HG02610 (cell line): ENCODE results near the gene ZW10.
"Not testable (repeated sequence)": the region's sequence is repeated elsewhere in the genome, so short reads cannot be mapped to it uniquely, and the experiment has no call there.

Experiments
- ATAC-seq: cut with Tn5 transposase; IDR thresholded peaks from one replicate; pipeline ENCODE4 v1.9.1; 2021; ENCODE audit warnings: mild to moderate bottlenecking, moderate library complexity; ENCODE audit not compliant: unreplicated experiment

The ZW10 gene, protein sequence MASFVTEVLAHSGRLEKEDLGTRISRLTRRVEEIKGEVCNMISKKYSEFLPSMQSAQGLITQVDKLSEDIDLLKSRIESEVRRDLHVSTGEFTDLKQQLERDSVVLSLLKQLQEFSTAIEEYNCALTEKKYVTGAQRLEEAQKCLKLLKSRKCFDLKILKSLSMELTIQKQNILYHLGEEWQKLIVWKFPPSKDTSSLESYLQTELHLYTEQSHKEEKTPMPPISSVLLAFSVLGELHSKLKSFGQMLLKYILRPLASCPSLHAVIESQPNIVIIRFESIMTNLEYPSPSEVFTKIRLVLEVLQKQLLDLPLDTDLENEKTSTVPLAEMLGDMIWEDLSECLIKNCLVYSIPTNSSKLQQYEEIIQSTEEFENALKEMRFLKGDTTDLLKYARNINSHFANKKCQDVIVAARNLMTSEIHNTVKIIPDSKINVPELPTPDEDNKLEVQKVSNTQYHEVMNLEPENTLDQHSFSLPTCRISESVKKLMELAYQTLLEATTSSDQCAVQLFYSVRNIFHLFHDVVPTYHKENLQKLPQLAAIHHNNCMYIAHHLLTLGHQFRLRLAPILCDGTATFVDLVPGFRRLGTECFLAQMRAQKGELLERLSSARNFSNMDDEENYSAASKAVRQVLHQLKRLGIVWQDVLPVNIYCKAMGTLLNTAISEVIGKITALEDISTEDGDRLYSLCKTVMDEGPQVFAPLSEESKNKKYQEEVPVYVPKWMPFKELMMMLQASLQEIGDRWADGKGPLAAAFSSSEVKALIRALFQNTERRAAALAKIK

DNA sequence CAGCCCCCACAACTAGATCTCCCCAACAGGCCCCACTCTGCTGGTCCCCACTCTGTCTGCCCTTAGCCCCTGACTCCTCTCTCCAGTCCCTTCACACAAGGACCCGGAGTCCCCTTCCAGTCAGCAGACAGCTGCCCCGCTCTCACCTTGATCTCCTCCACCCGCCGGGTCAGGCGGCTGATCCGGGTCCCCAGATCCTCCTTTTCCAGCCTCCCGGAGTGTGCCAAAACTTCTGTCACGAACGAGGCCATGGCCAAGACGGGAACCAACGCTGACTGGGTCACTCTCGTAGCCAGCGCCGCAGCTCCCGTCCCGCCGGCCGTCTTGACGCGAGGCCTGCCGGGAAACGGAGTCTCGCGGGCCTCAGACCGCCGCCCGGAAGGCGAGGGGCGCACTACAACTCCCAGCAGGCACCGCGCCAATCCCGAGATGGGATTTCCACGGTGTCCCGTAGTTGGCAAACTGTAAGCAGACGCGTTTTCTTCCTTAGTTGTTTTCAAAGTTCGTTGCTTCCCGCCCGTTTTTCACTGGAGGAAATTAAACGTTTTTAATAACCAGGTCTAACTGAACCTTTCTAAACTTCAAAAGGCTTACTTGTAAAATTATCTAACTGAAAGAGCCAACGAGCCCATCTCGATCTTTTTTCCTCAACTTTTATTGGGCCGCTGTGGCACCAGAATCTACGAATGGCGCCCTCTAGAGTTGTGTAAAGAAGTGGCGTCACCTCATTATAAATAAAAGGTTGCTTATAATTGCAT is at the start of gene ZW10:
Gene ZW10 (minus strand): TSS at position 277 of the 758 bp plus-strand sequence. CDS start 26 bp downstream, at position 251.
- peak; percentile 99 for ATAC-seq

DNA sequence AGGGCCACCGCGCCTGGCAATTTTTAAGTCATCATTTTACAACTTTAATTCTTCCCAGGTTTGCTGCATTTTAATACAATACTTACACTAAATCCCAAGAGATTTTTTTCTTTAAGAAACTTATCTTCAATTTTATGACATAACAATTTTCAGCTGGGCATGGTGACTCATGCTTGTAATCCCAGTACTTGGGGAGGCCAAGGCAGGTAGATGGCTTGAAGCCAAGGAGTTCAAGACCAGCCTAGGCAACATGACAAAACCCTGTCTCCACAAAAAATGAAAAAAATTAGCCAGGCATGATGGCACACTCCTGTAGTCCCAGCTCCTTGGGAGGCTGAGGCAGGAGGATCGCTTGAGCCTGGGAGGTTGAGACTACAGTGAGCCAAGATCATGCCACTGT is 44.9 kb upstream of the ZW10 start:
- ATAC-seq: no peak

DNA sequence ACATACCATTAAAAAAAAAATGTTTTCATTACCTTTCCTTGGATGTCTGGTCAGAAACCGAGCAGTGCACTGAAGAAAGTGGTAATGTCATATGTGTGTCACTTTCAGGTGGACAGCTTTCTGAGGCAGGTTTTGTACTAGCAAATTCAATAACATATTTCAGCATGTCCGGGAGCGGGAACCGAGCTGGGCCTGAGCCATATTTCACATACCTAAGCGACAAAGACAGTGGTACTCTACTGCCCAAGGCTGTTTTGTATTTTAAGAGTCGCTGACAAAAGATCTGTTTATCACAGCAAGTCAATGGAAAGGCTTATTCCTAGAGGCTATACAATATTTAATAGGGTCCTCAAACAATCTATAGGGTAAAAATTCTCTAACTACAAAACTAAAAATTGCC is 44.1 kb upstream of the ZW10 start:
- ATAC-seq: no peak

DNA sequence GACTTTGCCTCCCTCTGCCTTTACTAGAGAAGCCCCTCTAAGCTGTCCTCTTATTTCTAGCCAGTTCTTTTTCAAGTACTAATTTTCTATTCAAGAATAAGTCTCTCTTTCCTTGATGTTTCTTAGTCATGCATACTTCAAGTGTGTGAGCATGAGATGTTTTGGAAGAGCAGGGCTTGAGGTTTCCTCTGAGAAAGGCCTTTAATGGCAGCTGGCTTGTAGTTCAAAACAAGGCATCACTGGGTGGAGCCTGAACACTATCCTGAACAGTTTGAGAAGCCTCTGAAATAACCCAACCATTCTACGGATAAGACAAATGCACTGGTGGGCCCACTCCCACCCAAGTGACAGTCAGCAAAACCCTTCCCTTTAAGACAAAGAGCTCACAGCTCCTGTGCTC is 43.7 kb upstream of the ZW10 start:
- no peak for ATAC-seq

DNA sequence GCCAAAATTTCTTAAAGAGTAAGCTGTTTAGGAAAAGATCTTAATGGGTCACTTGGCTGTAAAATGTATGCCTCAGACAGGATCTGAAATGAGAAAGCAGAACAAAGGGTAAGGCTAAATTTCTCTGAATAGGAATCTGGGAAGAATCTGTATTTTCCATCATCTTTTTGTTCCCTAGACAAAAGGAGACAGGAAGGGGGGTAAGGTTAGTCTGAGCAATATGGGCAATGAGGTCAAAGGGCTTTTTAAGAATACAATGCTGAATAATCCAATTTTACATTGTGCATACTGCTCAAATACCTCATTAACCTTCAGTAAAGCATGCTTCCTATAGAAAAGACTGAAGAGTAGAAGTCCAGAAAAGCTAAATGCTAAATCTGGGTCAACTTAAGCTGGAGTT is 40.7 kb upstream of the ZW10 start:
- ATAC-seq: no peak

DNA sequence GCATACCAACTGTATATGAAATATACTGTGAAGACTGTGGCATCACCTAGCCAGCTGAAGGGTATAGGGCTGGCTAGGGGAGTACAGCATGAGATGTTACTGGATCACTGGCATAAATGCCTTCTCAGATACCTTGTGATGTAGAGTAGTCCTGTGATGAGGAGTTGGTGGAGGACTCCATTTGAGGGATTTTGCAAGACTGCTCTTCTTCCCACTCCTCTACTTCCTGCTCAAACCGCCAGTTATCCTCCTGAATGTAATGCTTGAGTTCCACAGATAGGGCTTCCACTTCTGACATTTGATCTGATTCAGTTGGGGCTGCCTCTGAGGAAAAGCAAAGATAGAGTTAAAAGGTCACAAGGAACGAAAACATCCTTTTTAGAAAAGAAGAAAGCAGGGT is 35.4 kb upstream of the ZW10 start:
- no peak for ATAC-seq

DNA sequence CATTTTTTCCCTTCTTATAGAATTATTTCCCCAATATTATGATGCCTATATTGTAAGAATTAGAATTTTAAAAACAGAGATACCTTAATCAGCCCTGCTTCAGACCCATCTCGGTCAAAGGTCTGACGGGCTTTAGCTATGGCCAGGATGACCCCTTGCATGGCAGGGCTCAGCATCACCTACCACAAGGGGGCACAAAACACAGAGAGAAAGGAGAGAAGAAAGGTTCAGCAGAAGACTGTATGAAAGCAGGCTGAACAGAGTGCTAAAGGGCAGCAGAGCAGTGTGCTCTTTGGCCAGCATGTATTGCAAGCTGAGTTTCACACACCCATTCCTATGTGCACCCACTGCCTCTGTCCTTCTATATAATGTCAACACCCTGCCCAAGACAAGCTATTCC is 32.9 kb upstream of the ZW10 start:
- no peak for ATAC-seq

DNA sequence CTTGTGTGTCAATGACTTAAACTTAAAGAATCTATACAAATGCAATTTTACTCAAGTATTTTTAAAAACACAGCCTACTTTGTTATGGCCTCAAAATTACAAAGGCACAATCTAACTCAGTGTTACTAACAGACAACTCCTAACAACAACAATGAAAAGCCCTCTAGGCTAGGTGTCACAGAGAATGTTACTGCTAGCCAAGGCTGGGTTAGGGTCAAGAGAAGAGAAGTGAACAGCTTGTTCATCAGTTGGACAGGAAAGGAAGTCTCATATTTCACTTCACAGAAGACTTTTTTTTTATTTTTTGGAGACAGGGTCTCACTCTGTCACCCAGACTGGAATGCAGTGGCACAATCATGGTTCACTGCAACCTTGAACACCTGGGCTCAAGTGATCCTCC is 32.1 kb upstream of the ZW10 start:
- ATAC-seq: no peak

DNA sequence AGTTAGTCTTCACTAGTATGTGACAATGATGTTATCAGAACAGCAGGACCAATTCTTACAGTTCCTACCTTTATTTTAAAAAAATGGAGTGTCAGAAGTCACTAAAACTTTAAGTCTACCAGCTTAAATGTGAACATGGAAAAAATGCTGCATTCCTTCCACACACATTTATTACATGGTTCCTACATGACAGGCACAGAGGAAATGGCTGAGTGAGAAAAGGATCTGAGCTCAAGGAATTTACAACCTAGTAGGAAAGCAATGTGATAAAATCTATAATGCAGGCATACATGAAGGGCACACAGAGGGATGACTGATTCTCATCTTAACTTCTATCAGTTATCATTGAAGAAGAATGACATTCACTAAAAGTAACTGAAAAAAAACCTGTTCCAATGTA is 29.1 kb upstream of the ZW10 start:
- no peak for ATAC-seq

DNA sequence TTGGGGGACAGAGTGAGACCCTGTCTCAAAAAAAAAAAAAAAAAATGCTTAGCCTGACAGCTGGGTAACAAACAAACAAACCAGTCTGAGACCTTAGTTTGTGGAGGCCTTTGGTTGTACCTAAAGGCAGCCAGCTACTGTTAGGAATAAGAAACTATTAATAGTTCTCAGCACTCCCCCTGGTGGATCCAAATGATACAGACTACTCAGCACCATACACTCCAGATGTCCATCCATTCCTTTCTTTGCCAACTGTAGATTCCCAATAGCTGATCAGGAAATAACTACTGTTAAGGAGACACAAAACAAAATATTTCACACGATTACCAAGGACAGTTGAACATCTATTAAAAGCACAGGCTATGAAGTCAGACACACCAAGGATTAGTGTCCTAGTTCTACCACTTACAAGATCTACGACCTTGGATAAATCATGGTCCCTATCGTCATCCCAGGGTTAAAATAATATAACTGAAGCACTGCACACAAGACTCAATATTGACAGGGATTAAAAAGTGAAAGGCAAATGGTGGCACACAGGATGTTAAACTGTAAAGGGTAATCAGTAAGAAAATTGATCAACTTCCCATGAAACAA is 23.3 kb upstream of the ZW10 start:
- ATAC-seq: no peak

DNA sequence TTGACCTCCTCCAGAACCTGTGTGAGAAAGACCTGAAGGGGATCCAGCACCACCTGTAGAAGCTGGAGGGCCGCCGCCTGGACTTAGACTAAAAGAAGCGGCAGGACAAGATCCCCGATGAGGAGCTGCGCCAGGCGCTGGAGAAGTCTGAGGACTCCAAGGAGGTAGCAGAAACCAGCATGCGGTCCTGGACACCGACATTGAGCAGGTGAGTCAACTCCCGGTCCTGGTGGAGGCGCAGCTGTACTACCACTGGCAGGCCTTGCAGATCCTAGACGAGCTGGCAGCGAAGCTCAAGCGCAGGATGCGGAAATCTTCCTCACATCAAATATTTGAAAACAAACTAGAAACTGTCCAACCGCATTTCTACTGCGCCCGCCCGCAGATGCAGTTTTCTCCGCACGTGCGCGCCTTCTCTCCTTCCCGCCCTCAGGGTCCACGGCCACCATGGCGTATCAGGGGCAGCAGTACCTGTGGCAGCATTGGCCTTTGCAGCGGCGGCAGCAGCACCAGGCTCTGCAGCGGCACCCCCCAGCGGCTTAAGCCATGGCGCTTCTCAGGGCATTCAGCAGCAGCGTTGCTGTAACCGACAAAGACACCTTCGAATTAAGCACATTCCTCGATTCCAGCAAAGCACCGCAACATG is 16.3 kb upstream of the ZW10 start:
- ATAC-seq: no peak

DNA sequence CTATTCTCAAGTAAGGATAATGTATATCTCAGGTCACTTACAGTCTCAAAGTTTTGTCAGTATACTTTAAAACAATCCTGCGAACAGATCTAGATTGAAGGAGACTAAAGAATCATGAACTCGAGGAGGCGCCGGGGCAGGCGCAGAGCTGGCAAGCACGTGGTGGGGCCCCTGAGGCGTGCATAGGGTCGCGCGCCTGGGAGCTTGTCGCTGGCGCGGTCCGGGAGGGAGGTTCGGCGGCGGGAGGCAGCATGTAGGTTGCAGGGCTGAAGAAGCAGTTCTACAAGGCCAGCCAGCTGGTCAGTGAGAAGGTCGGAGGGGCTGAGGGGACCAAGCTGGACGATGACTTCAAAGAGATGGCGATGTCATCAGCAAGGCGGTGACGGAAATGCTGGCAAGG is 15.5 kb upstream of the ZW10 start:
- not testable (repeated sequence) for ATAC-seq

DNA sequence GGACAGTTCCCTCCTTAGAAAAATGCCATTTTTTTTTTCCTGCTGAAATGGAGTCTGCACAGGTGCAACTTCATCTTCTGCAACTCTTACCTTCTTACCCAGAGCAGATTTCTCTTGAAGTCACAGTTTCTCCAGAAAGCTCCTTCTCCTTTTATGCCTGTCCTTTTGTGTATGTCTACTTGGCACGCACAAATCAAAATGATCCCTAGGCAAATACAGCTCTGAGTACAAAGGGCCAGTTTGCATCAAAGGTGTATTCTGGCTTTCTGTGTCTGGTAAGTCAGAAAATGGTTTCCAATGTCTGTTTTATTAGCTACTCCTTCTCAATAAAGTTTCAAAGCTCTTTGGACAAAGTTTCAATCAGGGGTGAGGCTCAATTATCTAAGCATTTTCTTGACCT is 8.6 kb upstream of the ZW10 start:
- no peak for ATAC-seq

DNA sequence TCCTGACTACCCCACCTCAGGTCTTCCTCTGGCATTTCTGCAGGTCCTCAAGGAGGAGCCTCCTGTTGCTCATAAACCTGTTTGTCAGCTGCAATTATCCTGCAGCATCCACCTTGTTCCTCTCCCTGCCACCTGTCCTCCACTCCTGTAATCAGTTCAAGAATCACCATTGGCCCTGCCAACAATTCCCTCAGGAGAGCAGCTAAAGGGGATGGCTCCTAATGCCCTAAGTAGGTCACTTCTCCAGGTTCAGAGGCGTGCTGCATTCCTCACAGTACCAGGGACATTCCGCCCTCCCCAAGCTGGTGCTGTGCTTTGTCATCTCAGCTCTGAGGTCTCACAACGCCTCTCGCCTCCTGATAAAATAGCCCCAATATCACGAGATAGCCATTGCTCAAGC is 8.2 kb upstream of the ZW10 start:
- ATAC-seq: no peak

DNA sequence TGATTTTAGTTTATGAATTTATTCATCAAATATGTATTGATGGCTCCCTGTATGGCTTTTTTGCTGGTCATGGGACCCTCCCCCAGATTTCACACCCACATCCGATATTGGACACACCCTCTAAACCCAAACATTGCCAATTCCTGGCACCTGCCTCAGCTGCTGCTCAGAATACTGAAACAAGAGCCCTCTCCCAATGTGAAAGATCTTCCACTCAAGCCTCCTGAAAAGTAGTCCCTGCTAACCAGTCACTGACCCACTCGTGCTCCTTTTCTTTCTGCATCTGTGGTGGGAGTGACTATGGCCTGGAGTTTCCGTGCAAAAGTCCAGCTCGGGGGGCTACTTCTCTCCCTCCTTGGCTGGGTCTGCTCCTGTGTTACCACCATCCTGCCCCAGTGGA is 6.0 kb upstream of the ZW10 start, which contains the start of gene CLDN25:
Gene CLDN25 (plus strand): TSS at position 301 of the 400 bp plus-strand sequence. CDS start 0 bp downstream, at position 301.
- no peak for ATAC-seq

DNA sequence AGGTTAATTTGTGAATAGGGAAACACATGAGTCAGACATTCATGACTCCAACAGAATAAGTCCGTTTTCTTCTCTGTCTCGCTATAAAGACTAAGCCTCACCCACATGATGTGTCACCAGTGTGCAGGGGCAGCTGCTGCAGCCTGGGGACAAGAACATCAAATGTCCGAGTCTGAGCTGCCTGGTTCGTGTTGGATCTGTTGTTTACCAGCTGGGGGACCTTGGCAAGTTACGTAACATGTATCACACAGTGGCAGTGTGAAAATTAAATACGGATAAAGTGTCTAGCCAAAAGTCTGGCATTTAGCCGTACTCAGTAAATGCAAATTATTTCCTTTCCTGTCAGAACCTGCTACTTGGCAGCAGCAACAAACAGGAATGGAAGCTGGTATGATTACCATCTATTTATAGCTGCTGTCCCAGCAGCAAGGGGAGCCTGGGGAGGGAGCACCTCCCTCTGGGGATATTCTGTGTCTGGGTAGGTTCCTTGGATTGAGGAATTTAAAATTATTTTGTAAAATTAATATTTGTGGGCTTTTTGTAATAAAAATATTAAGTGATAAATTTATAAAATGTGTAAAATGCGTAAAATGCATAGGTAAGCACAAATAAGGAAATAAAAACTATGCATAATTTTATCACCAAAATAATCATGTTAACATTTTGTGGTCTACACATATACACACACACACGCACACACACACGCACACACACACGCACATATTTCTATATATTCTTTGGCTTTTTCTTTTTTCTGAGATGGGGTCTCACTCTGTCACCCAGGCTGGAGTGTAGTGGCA is 4.8 kb upstream of the ZW10 start:
- ATAC-seq: no peak

DNA sequence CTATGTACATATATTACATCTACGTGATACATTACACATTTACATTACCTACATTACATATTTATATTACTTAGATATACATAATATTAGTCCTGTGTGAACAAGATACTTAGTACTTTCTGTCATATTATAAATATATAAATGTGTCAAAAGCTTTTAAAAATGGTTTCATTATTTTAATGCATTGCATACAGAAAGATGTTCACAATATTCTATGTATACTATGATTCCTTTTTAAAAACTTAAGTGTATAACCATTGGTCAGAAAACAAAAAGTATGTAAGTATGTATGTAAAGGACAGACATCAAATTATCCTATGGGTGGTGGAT is 647 bp upstream of the ZW10 start:
- no peak for ATAC-seq

DNA sequence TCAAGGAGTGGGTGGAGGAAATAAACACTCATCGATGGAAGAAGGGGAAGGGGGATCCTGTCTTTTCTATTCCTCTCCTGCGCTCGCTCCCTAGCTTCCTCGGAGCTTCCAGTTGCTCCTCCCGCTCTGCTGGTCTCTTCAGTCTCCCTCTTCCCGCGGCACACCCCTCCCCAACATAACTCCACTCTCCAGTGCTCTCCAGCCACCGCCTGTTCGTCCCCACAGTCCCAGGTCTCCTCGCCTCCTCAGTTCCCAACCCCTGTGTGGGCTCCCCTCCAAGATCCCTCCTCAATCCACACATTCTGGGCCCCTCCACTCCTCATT is 438 bp downstream of the ZW10 start:
- ATAC-seq: no peak

DNA sequence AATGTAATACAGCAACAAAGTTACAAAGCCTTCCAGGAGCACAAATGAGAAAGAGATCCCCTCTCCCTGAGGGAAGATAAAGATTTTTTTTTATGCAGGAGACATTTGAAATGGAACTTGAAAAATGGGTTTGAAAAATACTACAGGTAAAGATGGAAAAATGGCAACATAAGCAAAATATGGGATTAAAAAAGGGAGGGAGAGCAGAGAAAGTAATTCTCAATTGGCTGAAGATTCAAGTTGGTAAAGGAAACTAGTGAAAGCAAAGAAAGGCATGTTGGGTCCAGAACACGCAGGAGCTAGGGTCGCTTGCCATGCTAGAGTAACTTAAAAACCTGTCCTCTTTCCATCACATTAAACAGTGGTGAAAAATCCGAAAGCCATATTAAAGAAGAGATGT is 1.5 kb downstream of the ZW10 start:
- no peak for ATAC-seq
